GM12874 (cell line): ENCODE measurements around the gene KCNK6.

Source experiments
- TF ChIP-seq, protein P1 (sequence below): IDR thresholded peaks from 2 replicates; pipeline ENCODE4 v1.5.1; 2011; ENCODE audit warnings: low read depth, mild to moderate bottlenecking, control low read depth, low read length, moderate library complexity; ENCODE audit not compliant: insufficient read depth

The KCNK6 gene

DNA sequence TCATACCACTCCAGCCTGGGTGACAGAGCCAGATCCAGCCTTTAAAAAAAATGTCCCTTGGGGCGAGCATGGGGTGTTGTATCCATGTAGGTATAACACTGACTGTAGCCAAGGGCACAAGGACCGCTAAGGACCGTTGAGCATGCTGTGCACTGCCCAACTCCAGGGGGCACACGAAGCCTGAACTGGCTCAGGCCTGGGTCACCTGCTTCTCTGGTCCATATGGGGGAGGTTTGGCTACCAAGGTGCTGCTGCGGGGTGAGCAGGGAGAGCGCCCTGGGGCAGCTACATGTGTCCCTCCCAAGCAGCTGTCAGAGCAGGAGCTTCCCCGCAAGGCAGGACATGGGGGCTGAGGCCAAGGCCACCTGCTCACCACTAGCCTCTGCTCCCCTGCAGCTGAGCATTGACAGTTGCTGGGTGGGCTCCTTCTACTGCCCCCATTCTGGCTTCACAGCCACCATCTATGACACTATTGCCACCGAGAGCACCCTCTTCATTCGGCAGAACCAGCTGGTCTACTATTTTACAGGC lies 32.3 kb downstream of the KCNK6 start:
- TF ChIP-seq, protein P1, sequence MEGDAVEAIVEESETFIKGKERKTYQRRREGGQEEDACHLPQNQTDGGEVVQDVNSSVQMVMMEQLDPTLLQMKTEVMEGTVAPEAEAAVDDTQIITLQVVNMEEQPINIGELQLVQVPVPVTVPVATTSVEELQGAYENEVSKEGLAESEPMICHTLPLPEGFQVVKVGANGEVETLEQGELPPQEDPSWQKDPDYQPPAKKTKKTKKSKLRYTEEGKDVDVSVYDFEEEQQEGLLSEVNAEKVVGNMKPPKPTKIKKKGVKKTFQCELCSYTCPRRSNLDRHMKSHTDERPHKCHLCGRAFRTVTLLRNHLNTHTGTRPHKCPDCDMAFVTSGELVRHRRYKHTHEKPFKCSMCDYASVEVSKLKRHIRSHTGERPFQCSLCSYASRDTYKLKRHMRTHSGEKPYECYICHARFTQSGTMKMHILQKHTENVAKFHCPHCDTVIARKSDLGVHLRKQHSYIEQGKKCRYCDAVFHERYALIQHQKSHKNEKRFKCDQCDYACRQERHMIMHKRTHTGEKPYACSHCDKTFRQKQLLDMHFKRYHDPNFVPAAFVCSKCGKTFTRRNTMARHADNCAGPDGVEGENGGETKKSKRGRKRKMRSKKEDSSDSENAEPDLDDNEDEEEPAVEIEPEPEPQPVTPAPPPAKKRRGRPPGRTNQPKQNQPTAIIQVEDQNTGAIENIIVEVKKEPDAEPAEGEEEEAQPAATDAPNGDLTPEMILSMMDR = no peak

DNA sequence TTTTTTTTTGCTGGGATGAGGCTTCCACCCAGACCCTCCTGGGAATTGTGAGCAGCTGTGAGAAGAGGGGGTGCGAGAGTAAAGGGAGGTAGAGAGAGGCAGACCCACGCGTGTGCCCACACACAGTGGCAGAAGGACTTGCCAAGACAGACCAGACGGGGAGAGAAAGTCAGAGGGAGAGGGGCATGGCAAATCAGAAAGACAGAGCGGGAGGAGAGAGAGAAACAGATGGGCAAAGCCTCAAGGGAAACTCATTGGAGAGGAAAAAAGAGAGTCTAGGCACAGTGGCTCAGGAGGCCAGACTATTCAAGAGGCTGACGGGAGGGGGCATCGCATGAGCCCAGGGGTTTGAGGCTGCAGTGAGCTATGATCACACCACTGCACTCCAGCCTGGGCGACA lies 33.0 kb downstream of the KCNK6 start:
- TF ChIP-seq, protein P1 = no peak

DNA sequence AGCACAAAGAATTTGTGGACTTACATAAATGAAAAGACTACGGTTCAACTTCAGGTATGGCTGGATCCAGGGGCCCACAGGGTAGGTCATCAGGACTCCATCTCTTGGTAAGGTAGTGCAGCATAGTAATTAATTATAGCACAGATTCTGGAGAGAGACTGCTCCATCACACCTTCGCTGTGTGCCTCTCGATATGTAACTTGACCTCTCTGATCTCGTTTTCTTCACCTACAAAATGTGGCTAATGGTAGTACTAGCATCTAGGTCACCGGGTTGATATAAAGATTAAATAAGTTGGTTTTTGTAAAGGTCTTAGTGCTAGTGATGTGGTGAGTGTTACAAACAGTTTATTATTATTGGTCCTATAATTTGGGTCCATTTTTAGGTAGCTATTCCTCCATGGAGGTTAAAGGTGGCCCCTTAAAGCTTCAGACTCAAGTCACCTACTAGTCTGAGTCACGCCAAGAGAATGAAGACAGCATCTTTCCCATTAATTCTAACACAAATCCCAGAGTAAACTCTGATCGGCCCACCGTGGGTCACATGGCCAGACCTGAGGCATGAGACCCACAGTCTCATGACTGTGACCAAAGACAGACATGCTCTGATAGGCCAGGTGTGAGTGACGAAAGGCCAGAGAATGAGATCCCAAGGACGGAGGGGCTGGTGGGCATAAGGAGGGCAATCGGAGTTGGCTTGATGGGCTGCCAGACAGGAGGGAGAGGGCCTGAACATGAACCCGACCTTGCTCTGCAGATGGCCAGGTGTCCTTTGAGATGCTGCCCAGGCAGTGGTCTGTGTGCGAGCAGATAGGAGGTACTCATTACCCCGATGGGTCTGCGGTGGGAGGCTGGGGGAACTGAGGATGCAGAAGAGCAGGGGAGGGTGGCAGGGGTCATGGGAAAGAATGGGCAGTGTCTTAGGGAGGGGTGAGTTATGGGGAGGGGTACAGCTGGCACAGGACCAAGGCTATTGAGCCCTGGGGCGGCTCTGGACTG lies 36.4 kb downstream of the KCNK6 start:
- TF ChIP-seq, protein P1 = no peak

DNA sequence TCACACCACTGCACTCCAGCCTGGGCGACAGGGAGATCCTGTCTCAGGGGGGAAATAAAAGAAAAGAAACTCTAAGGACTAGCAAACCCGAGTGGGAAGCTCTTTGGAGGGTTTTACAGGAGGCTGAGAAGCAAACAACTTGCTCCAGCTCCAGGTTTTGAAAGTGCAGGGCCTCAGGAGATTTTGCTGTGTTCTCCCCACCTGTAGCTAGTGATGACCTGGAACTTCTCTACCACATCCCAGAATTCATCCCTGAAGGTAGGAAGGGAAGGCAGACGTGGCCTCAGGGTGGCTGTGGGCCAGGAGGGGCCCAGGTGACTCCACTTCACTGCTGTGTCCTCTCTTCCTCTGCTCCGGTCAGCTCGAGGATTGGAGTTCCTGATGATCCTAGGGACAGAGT lies 38.4 kb downstream of the KCNK6 start:
- TF ChIP-seq, protein P1 = no peak

DNA sequence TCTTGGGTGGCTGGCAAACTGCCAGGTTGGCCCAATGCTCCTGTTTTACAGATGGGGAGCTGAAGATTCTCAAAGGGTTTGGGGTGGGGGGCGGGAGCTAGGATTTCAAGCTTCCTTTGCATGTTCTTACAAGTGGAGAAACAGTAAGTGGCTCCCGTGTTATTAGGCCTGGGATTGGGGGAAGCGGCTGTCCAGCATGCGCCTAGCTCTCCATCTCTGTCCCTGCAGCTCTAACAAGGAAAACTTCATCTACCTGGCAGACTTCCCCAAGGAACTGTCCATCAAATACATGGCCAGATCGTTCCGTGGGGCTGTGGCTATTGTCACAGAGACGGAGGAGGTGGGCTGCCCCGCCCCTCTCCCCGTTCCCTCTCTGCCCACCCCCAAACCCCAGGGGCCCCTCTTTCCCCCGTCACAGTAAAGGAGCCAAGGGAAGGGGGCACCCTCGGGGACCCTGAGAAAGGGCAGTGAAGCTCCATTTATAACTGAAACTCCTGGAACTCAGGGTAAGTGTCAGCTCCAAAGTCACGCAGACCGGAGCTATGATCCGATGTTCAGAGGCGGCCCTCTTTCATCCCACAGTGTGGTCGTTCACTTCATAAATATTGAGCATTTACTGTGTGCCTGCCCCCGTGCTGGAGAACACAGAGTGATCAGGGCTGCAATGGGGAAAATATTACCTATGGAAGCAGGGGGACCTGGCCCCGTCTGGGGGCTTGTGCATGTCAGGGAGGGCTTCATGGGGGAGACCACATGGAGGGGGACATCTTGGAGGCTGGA lies 39.8 kb downstream of the KCNK6 start:
- TF ChIP-seq, protein P1 = no peak

DNA sequence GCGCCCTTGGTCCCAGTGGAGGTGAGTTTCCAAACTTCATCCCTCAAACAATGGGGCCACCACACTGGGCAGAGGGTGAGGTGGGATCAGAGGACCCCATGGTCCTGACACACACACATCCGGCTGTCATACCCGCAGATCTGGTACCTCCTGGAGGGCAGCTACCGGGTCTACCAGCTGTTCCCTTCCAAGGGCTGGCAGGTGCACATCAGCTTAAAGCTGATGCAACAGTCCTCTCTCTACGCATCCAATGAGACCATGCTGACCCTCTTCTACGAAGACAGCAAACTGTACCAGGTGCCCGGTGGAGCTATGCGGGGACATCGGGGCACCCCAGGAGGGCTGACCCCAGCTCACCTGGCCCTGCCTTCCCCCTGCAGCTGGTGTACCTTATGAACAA lies 40.7 kb downstream of the KCNK6 start:
- TF ChIP-seq, protein P1 = no peak
